GM23248 (cell line): ENCODE results near the gene DDX25. TPM values are rescaled to one million over a fixed set of nuclear protein-coding genes. Genes with fewer than 3 reads are reported as not detected.

Source experiments
- DNase-seq: peaks from one replicate; pipeline ENCODE4 v3.0.0-alpha.2; 2015
- H2AFZ ChIP-seq: fragments of 200-600 bp; sonication (generic); 2 replicates; pipeline ENCODE4 v1.6.1; 2016; ENCODE audit warnings: antibody characterized with exemption
- H3F3A ChIP-seq: fragments of 200-600 bp; sonication (generic); 2 replicates; pipeline ENCODE4 v1.6.1; 2016; ENCODE audit warnings: mild to moderate bottlenecking, antibody characterized with exemption, mixed run types; ENCODE audit not compliant: insufficient read depth
- H3K27ac ChIP-seq: fragments of 200-600 bp; sonication (generic); 2 replicates; pipeline ENCODE4 v1.5.1; 2016; ENCODE audit warnings: mild to moderate bottlenecking
- H3K27me3 ChIP-seq: fragments of 200-600 bp; sonication (generic); replicated peaks from 2 replicates; pipeline ENCODE4 v1.6.1; 2016; ENCODE audit warnings: mild to moderate bottlenecking; ENCODE audit not compliant: insufficient read depth
- H3K36me3 ChIP-seq: fragments of 200-600 bp; sonication (generic); 2 replicates; pipeline ENCODE4 v1.6.1; 2016; ENCODE audit warnings: low read depth, mild to moderate bottlenecking
- H3K4me1 ChIP-seq: fragments of 200-600 bp; sonication (generic); 2 replicates; pipeline ENCODE4 v1.6.1; 2016; ENCODE audit warnings: mild to moderate bottlenecking; ENCODE audit not compliant: insufficient read depth
- H3K4me2 ChIP-seq: fragments of 200-600 bp; sonication (generic); one replicate; pipeline ENCODE4 v1.6.1; 2016; ENCODE audit warnings: mild to moderate bottlenecking; ENCODE audit not compliant: unreplicated experiment
- H3K4me3 ChIP-seq: fragments of 200-600 bp; sonication (generic); 2 replicates; pipeline ENCODE4 v1.5.1; 2016; ENCODE audit warnings: mild to moderate bottlenecking
- H3K79me2 ChIP-seq: fragments of 200-600 bp; sonication (generic); 2 replicates; pipeline ENCODE4 v1.6.1; 2016; ENCODE audit warnings: mild to moderate bottlenecking; ENCODE audit not compliant: insufficient read depth
- H3K9ac ChIP-seq: fragments of 200-600 bp; sonication (generic); 2 replicates; pipeline ENCODE4 v1.6.1; 2016; ENCODE audit warnings: mild to moderate bottlenecking
- H3K9me2 ChIP-seq: fragments of 200-600 bp; sonication (generic); 2 replicates; pipeline ENCODE4 v1.6.1; 2016; ENCODE audit warnings: mixed run types, mild to moderate bottlenecking, moderate library complexity; ENCODE audit not compliant: insufficient read depth
- H3K9me3 ChIP-seq: fragments of 200-600 bp; sonication (generic); one replicate; pipeline ENCODE4 v1.6.1; 2017; ENCODE audit warnings: low read depth
- H4K20me1 ChIP-seq: fragments of 200-600 bp; sonication (generic); 2 replicates; pipeline ENCODE4 v1.6.0; 2016; ENCODE audit not compliant: insufficient read depth
- EZH2 ChIP-seq: fragments of 200-600 bp; sonication (generic); IDR thresholded peaks from 2 replicates; pipeline ENCODE4 v1.6.1; 2018; ENCODE audit warnings: antibody characterized with exemption, mild to moderate bottlenecking; ENCODE audit not compliant: insufficient read depth, poor library complexity, severe bottlenecking
- EZH2phosphoT487 ChIP-seq: fragments of 200-600 bp; sonication (generic); IDR thresholded peaks from 2 replicates; pipeline ENCODE4 v1.6.1; 2018; ENCODE audit warnings: antibody characterized with exemption, moderate library complexity, mild to moderate bottlenecking, low read depth; ENCODE audit not compliant: insufficient read depth
- WGBS, 2 experiments: methylation state at CpG; one replicate each; pipeline ENCODE4 v1.1.6; 2015 to 2017; ENCODE audit warnings: low lambda C conversion rate in 2 of 2, low coverage in 1 of 2; ENCODE audit errors: missing lambda C conversion rate in 2 of 2; 5-methylcytosine and 5-hydroxymethylcytosine counted together
- in situ Hi-C: fragments of 300-500 bp; cut with MboI; formaldehyde crosslinking; loops from 2 replicates; pipeline ENCODE4 v1.15.0; 2020
- polyA plus RNA-seq: library from polyadenylated mRNA; unstranded; fragments of >200 nt; fragmentation: Nextera tagmentation; extraction: Ambion mirVana; gene quantifications from 2 replicates; pipeline ENCODE4 v1.2.1, GENCODE V29; 2016
- total RNA-seq: library from RNA; depleted of rRNA; stranded (reverse); fragments of >200 nt; shearing (Covaris generic); gene quantifications from 2 replicates; pipeline ENCODE4 v1.2.3, GENCODE V29; 2014

Gene DDX25
- total and polyA plus RNA-seq, 2 experiments from 2014 or later = not detected

- in situ Hi-C loops = loop anchor here (5.0 kb wide), 1 partner anchor 276 kb away; no protein-coding TSS in a partner anchor
- Histone ChIP-seq H3K9me2 (no peaks in the 10 kb centered on the region), H4K20me1 (no peaks in the 10 kb centered on the region), H3K27ac (no peak overlapping the region), H3K9ac (no peak overlapping the region), H3K36me3 (no peaks in the 10 kb centered on the region), H3K9me3 (no peaks in the 10 kb centered on the region), H3K79me2 (no peaks in the 10 kb centered on the region), H3K4me3 (no peak overlapping the region), H3K4me1 (no peaks in the 10 kb centered on the region), H3K4me2 (no peak overlapping the region), H3F3A (no peaks in the 10 kb centered on the region), H2AFZ (no peak overlapping the region), H3K27me3 (peaks cover 55% of the 10 kb centered on the region)
- TF ChIP-seq EZH2 (no peak), EZH2phosphoT487 (no peak)
- WGBS, 2 experiments = 67 to 69% methylated on average over 9 of the region's 9 CpGs
- no peak for DNase-seq
Measured at GRCh38 chr11:125921042-125921441, 16.7 kb downstream of the DDX25 start.

- Histone ChIP-seq H3K27me3 (peaks cover 49% of the 10 kb centered on the region), H3K27ac (no peak overlapping the region), H3K79me2 (no peaks in the 10 kb centered on the region), H3K9ac (no peak overlapping the region), H3K4me1 (no peaks in the 10 kb centered on the region), H3F3A (no peaks in the 10 kb centered on the region), H3K4me3 (no peak overlapping the region), H4K20me1 (no peaks in the 10 kb centered on the region), H3K4me2 (no peak overlapping the region), H3K36me3 (no peaks in the 10 kb centered on the region), H3K9me3 (no peaks in the 10 kb centered on the region), H2AFZ (no peak overlapping the region), H3K9me2 (no peaks in the 10 kb centered on the region)
- WGBS, 2 experiments = 60 to 64% methylated on average over 3 of the region's 3 CpGs
- in situ Hi-C loops = loop anchor here (5.0 kb wide), 1 partner anchor 275 kb away; no protein-coding TSS in a partner anchor
- TF ChIP-seq EZH2phosphoT487 = no peak
- no peak for DNase-seq
Measured at GRCh38 chr11:125922156-125922555, 17.8 kb downstream of the DDX25 start.

GRCh38 chr11:125923012-125923579 is 18.8 kb downstream of the DDX25 start:
- H4K20me1 ChIP-seq = no peaks in the 10 kb centered on the region
- no peak overlapping the region for H3K4me2 ChIP-seq
- no peak overlapping the region for H2AFZ ChIP-seq
- H3K9me2 ChIP-seq = no peaks in the 10 kb centered on the region
- H3K27ac ChIP-seq = no peak overlapping the region
- no peak for TF ChIP-seq EZH2phosphoT487
- TF ChIP-seq EZH2 = no peak
- H3K27me3 ChIP-seq = peaks cover 48% of the 10 kb centered on the region
- WGBS, 2 experiments = 1 to 5% methylated on average over 8 of the region's 8 CpGs
- no peaks in the 10 kb centered on the region for H3F3A ChIP-seq
- no peak overlapping the region for H3K4me3 ChIP-seq
- H3K36me3 ChIP-seq = no peaks in the 10 kb centered on the region
- H3K9ac ChIP-seq = no peak overlapping the region
- H3K79me2 ChIP-seq = no peaks in the 10 kb centered on the region
- H3K4me1 ChIP-seq = no peaks in the 10 kb centered on the region
- in situ Hi-C loops = loop anchor here (5.0 kb wide), 1 partner anchor 274 kb away; no protein-coding TSS in a partner anchor
- DNase-seq = peak; percentile 82
- no peaks in the 10 kb centered on the region for H3K9me3 ChIP-seq

GRCh38 chr11:125923633-125924032 is 19.3 kb downstream of the DDX25 start:
- Histone ChIP-seq H3K27me3 (peaks cover 47% of the 10 kb centered on the region), H3K36me3 (no peaks in the 10 kb centered on the region), H2AFZ (no peak overlapping the region), H3K4me1 (no peaks in the 10 kb centered on the region), H3K9me2 (no peaks in the 10 kb centered on the region), H3F3A (no peaks in the 10 kb centered on the region), H3K4me3 (no peak overlapping the region), H3K4me2 (no peak overlapping the region), H4K20me1 (no peaks in the 10 kb centered on the region), H3K79me2 (no peaks in the 10 kb centered on the region), H3K27ac (no peak overlapping the region), H3K9me3 (no peaks in the 10 kb centered on the region), H3K9ac (no peak overlapping the region)
- TF ChIP-seq EZH2phosphoT487 (no peak), EZH2 (no peak)
- in situ Hi-C loops = loop anchor here (5.0 kb wide), 1 partner anchor 274 kb away; no protein-coding TSS in a partner anchor
- DNase-seq = no peak
- 82 to 83% methylated on average over 8 of the region's 8 CpGs for WGBS, 2 experiments
